H9 (cell line): ENCODE data around the gene UVSSA. TPM values are rescaled to one million over a fixed set of nuclear protein-coding genes. Genes with fewer than 3 reads are reported as not detected.

Experiments
- DNase-seq: peaks from one replicate; pipeline ENCODE4 v3.0.0-alpha.2; 2017
- H2AFZ ChIP-seq: one replicate; pipeline ENCODE4 v1.6.1; 2013; ENCODE audit warnings: mild to moderate bottlenecking, low read length, control low read depth, moderate library complexity
- H2AK5ac ChIP-seq: 2 replicates; pipeline ENCODE4 v1.6.1; 2013; ENCODE audit warnings: low read length, control low read depth, mixed read lengths; ENCODE audit not compliant: insufficient read length
- H2BK120ac ChIP-seq: one replicate; pipeline ENCODE4 v1.6.1; 2013; ENCODE audit warnings: low read depth, mild to moderate bottlenecking, low read length, control low read depth, inconsistent platforms; ENCODE audit not compliant: poor library complexity, severe bottlenecking
- H2BK12ac ChIP-seq: 2 replicates; pipeline ENCODE4 v1.6.1; 2013; ENCODE audit warnings: low read length, control low read depth, mixed read lengths, low read depth; ENCODE audit not compliant: insufficient read length
- H2BK15ac ChIP-seq: 2 replicates; pipeline ENCODE4 v1.6.1; 2013; ENCODE audit warnings: low read depth, low read length, control low read depth
- H2BK20ac ChIP-seq: one replicate; pipeline ENCODE4 v1.6.1; 2013; ENCODE audit warnings: low read depth, mild to moderate bottlenecking, low read length, control low read depth, inconsistent platforms; ENCODE audit not compliant: poor library complexity, severe bottlenecking
- H2BK5ac ChIP-seq: 2 replicates; pipeline ENCODE4 v1.6.1; 2013; ENCODE audit warnings: low read length, control low read depth, mixed read lengths; ENCODE audit not compliant: insufficient read length
- H3K14ac ChIP-seq: 2 replicates; pipeline ENCODE4 v1.6.1; 2013; ENCODE audit warnings: low read length, control low read depth; ENCODE audit not compliant: insufficient read depth
- H3K18ac ChIP-seq: 2 replicates; pipeline ENCODE4 v1.6.1; 2013; ENCODE audit warnings: low read depth, mild to moderate bottlenecking, mixed read lengths, low read length, control low read depth; ENCODE audit not compliant: insufficient read length
- H3K23ac ChIP-seq: 2 replicates; pipeline ENCODE4 v1.6.1; 2013; ENCODE audit warnings: low read length, control low read depth, mixed read lengths, low read depth; ENCODE audit not compliant: insufficient read length
- H3K23me2 ChIP-seq: 2 replicates; pipeline ENCODE4 v1.6.1; 2013; ENCODE audit warnings: low read depth, mild to moderate bottlenecking, mixed read lengths, low read length, control low read depth; ENCODE audit not compliant: insufficient read length, poor library complexity, severe bottlenecking
- H3K27ac ChIP-seq: 2 replicates; pipeline ENCODE4 v1.5.1; 2013; ENCODE audit warnings: low read length, control low read depth, mixed read lengths, low read depth; ENCODE audit not compliant: insufficient read length
- H3K27me3 ChIP-seq: 2 replicates; pipeline ENCODE4 v1.6.1; 2013; ENCODE audit warnings: low read length, control low read depth, inconsistent platforms; ENCODE audit not compliant: insufficient read depth
- H3K4ac ChIP-seq: 2 replicates; pipeline ENCODE4 v1.6.1; 2013; ENCODE audit warnings: low read depth, mild to moderate bottlenecking, control low read depth, inconsistent platforms, low read length, moderate library complexity
- H3K4me1 ChIP-seq: 2 replicates; pipeline ENCODE4 v1.6.1; 2013; ENCODE audit warnings: low read length, control low read depth, inconsistent platforms; ENCODE audit not compliant: insufficient read depth
- H3K4me2 ChIP-seq: 2 replicates; pipeline ENCODE4 v1.6.1; 2013; ENCODE audit warnings: low read length, control low read depth, mixed read lengths; ENCODE audit not compliant: insufficient read length, insufficient read depth
- H3K56ac ChIP-seq: 2 replicates; pipeline ENCODE4 v1.6.1; 2013; ENCODE audit warnings: low read depth, mild to moderate bottlenecking, mixed read lengths, low read length, control low read depth; ENCODE audit not compliant: insufficient read length
- H3K79me1 ChIP-seq: 2 replicates; pipeline ENCODE4 v1.6.1; 2013; ENCODE audit warnings: low read depth, mild to moderate bottlenecking, moderate library complexity, low read length, control low read depth, inconsistent platforms; ENCODE audit not compliant: insufficient read depth, poor library complexity, severe bottlenecking
- H3K79me2 ChIP-seq: 2 replicates; pipeline ENCODE4 v1.6.1; 2013; ENCODE audit warnings: low read length, control low read depth, inconsistent platforms; ENCODE audit not compliant: insufficient read depth
- H3K9ac ChIP-seq: 2 replicates; pipeline ENCODE4 v1.6.1; 2013; ENCODE audit warnings: low read length, control low read depth, mixed read lengths; ENCODE audit not compliant: insufficient read length; ENCODE audit errors: extremely low read depth
- H3K9me3 ChIP-seq: one replicate; pipeline ENCODE4 v1.6.1; 2013; ENCODE audit warnings: low read depth, low read length, inconsistent platforms; ENCODE audit not compliant: control insufficient read depth
- H3T11ph ChIP-seq: one replicate; pipeline ENCODE4 v1.6.1; 2013; ENCODE audit warnings: mild to moderate bottlenecking, low read length, control low read depth, inconsistent platforms
- H4K20me1 ChIP-seq: one replicate; pipeline ENCODE4 v1.6.1; 2013; ENCODE audit not compliant: control insufficient read depth, insufficient read length, insufficient read depth
- H4K5ac ChIP-seq: 2 replicates; pipeline ENCODE4 v1.6.1; 2013; ENCODE audit warnings: low read depth, mild to moderate bottlenecking, mixed read lengths, low read length, control low read depth; ENCODE audit not compliant: insufficient read length
- H4K8ac ChIP-seq: replicated peaks from 2 replicates; pipeline ENCODE4 v1.6.1; 2013; ENCODE audit warnings: low read length, control low read depth, mixed read lengths, low read depth; ENCODE audit not compliant: insufficient read length
- H4K91ac ChIP-seq: 2 replicates; pipeline ENCODE4 v1.6.1; 2013; ENCODE audit warnings: low read depth, mild to moderate bottlenecking, moderate library complexity, mixed read lengths, low read length, control low read depth; ENCODE audit not compliant: insufficient read length
- H3K27ac Mint-ChIP-seq, 3 experiments: 2 replicates in 2 of 3; 3 replicates in 1 of 3; pipeline ENCODE4 v1.8.0; 2020 to 2021; ENCODE audit warnings: mixed read lengths in 3 of 3, mild to moderate bottlenecking in 1 of 3, moderate library complexity in 1 of 3
- H3K27me3 Mint-ChIP-seq: 2 replicates; pipeline ENCODE4 v1.8.0; 2021; ENCODE audit warnings: low read depth, mild to moderate bottlenecking, moderate library complexity, mixed read lengths
- H3K36me3 Mint-ChIP-seq, 3 experiments: 2 replicates in 2 of 3; 3 replicates in 1 of 3; pipeline ENCODE4 v1.8.0; 2020 to 2021; ENCODE audit warnings: low read depth in 3 of 3, mixed read lengths in 3 of 3; ENCODE audit not compliant: insufficient read depth in 1 of 3
- H3K4me1 Mint-ChIP-seq, 2 experiments: 2 replicates each; pipeline ENCODE4 v1.8.0; 2020; ENCODE audit warnings: mixed read lengths in 2 of 2
- H3K4me3 Mint-ChIP-seq, 2 experiments: 2 replicates in 1 of 2; 3 replicates in 1 of 2; pipeline ENCODE4 v1.8.0; 2020 to 2021; ENCODE audit warnings: mild to moderate bottlenecking in 2 of 2, mixed read lengths in 2 of 2, moderate library complexity in 1 of 2
- H3K9me3 Mint-ChIP-seq, 2 experiments: 2 replicates in 1 of 2; 3 replicates in 1 of 2; pipeline ENCODE4 v1.8.0; 2020; ENCODE audit warnings: mild to moderate bottlenecking in 2 of 2, mixed read lengths in 2 of 2, moderate library complexity in 1 of 2
- CTCF ChIP-seq: fragments of 200-600 bp; sonication (generic); conservative IDR thresholded peaks from 3 replicates; pipeline ENCODE4 v1.8.0; 2021; ENCODE audit warnings: antibody characterized with exemption, mild to moderate bottlenecking
- WGBS: extraction: QIAGEN DNeasy Blood & Tissue Kit; methylation state at CpG from one replicate; pipeline ENCODE4 v1.1.7; 2013; ENCODE audit warnings: missing lambda C conversion rate, low lambda C conversion rate, mixed read lengths; ENCODE audit not compliant: insufficient read length; ENCODE audit errors: extremely low coverage; 5-methylcytosine and 5-hydroxymethylcytosine counted together
- total RNA-seq: library from RNA; stranded (reverse); gene quantifications from 2 replicates; pipeline ENCODE4 v1.2.1, GENCODE V29; 2021

Gene UVSSA
- total RNA-seq, 1 experiment from 2014 or later = 15.9 TPM

DNA sequence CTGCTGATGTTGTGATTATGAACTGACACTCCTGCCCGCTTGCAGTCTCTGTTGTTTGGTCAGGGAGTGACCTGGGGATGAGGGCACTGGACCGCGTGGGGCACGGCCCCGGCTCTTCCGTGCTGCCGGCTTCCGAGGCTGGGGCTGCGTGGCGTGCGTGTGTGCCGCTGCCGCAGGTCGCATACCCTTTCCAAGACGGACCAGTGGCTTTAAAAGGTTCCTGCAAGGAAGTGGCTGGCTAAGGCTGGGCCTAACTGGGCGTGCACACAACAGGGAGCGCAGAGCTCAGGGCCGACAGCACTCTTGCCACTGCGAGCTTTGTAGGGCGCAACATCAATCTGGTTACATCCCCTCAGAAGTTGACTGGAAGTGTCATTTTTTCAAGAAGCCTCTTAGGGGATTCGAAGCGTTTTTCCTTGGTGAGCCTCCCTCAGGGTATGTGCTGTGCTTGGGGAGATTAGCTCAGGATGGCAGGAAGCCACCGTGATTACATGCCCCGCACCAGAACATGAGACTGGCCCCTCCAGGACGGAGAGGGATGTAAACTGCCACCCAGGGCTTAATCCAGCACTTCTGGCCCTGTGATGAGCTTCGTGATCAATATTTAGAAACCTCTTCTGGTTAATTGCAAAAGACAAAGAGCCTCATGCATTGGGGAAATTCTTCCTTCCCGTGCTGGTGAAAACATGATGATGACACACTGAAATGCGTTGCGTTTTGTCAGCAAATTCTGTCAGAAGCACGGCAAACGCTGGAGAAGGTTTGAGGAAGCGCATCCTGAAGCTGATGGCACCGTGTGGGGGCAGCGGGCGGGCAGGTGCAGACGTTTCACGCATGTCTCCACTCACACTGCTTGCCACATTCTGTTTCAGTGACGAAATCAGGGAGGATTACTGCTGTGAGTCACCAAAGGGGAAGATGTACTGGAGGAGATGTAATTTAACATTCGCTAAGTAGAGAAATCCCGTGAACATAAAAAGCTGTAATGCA, 46.2 kb upstream of the UVSSA start:
- H4K5ac ChIP-seq = no peak overlapping the region
- peaks cover 37% of the 10 kb centered on the region; the same call in 1 of the 2 replicates for H3K79me2 ChIP-seq
- no peak overlapping the region for H4K8ac ChIP-seq
- H2BK120ac ChIP-seq = no peak overlapping the region
- H3K9ac ChIP-seq = no peak overlapping the region
- H3K27me3 Mint-ChIP-seq = no peaks in the 10 kb centered on the region
- no peak overlapping the region for H2AFZ ChIP-seq
- H2BK15ac ChIP-seq = no peak overlapping the region
- H2BK12ac ChIP-seq = no peak overlapping the region
- no peak overlapping the region for H3K4ac ChIP-seq
- H3K4me1 ChIP-seq = no peaks in the 10 kb centered on the region
- no peaks in the 10 kb centered on the region for H3K27me3 ChIP-seq
- H3K4me2 ChIP-seq = no peak overlapping the region
- peaks cover 4 to 47% (median 31%) of the 10 kb centered on the region in 3 experiments for H3K36me3 Mint-ChIP-seq
- H4K20me1 ChIP-seq = no peaks in the 10 kb centered on the region
- H3K4me3 Mint-ChIP-seq = no peak overlapping the region
- H3K23me2 ChIP-seq = no peaks in the 10 kb centered on the region
- H2BK20ac ChIP-seq = no peak overlapping the region
- whole genome bisulfite sequencing = no CpG with 5 or more reads among the region's 40 CpGs
- no peak overlapping the region for H3K56ac ChIP-seq
- H2BK5ac ChIP-seq = no peak overlapping the region
- H3K9me3 ChIP-seq = no peaks in the 10 kb centered on the region
- H2AK5ac ChIP-seq = no peak overlapping the region
- TF ChIP-seq CTCF = no peak
- H3K23ac ChIP-seq = no peak overlapping the region
- no peak overlapping the region for H3T11ph ChIP-seq
- H3K27ac Mint-ChIP-seq = peak overlapping the region in 1 of 3 experiments; percentile 18; a peak in 1 of 7 replicates
- no peak overlapping the region for H3K14ac ChIP-seq
- no peak overlapping the region for H4K91ac ChIP-seq
- H3K18ac ChIP-seq = no peak overlapping the region
- H3K79me1 ChIP-seq = peaks cover 9% of the 10 kb centered on the region
- H3K4me1 Mint-ChIP-seq = peaks cover 17 to 19% of the 10 kb centered on the region in 2 experiments
- no peaks in the 10 kb centered on the region for H3K9me3 Mint-ChIP-seq
- no peak overlapping the region for H3K27ac ChIP-seq
- DNase-seq = no peak
